Osteocyte (in vitro differentiated cells): ENCODE results near the gene ELN. TPM values are rescaled to one million over a fixed set of nuclear protein-coding genes. Genes with fewer than 3 reads are reported as not detected.

Experiments
- DNase-seq: peaks from one replicate; pipeline ENCODE4 v3.0.0; 2021; ENCODE audit warnings: mixed read lengths; ENCODE audit not compliant: unreplicated experiment; ENCODE audit errors: extremely low spot score
- H3K27ac Mint-ChIP-seq: one replicate; pipeline ENCODE4 v1.8.0; 2021; ENCODE audit warnings: mild to moderate bottlenecking, mixed read lengths; ENCODE audit not compliant: unreplicated experiment
- H3K27me3 Mint-ChIP-seq: one replicate; pipeline ENCODE4 v1.8.0; 2021; ENCODE audit warnings: mixed read lengths; ENCODE audit not compliant: unreplicated experiment
- H3K36me3 Mint-ChIP-seq: one replicate; pipeline ENCODE4 v1.8.0; 2021; ENCODE audit warnings: mixed read lengths; ENCODE audit not compliant: unreplicated experiment
- H3K4me1 Mint-ChIP-seq: one replicate; pipeline ENCODE4 v1.8.0; 2021; ENCODE audit warnings: mixed read lengths; ENCODE audit not compliant: unreplicated experiment
- H3K4me3 Mint-ChIP-seq: one replicate; pipeline ENCODE4 v1.8.0; 2021; ENCODE audit warnings: mild to moderate bottlenecking, moderate library complexity, mixed read lengths; ENCODE audit not compliant: unreplicated experiment
- H3K9me3 Mint-ChIP-seq: one replicate; pipeline ENCODE4 v1.8.0; 2021; ENCODE audit warnings: mixed read lengths; ENCODE audit not compliant: unreplicated experiment
- total RNA-seq: library from RNA; stranded (reverse); gene quantifications from 2 replicates; pipeline ENCODE4 v1.2.1, GENCODE V29; 2021
- TF ChIP-seq, protein P1 (sequence below): fragments of 200-600 bp; sonication (generic); IDR thresholded peaks from 2 replicates; pipeline ENCODE4 v1.5.0; 2021; ENCODE audit warnings: antibody characterized with exemption, mild to moderate bottlenecking, moderate library complexity

Gene ELN
- total RNA-seq, 1 donor from 2014 or later = 13.5 TPM

DNA sequence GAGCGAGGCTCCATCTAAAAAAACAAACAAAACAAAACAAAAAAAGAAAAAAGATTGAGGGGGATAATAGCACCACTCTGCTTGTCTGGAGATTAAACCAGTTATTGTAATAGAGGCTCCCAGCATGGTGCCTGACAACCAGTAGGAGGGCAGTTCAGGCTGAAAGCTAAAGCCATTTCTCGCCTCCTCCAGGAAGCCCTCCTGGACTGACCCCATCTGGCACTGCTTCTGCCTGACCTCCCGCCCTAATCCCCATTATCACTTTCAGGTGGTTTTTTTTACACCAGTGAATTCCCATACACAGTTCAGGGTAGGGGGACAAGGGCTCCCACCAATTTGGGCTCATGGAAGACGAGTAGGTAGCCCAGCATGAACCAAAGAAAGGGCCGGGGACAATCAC is 8.8 kb upstream of the ELN start:
- no peaks in the 10 kb centered on the region for H3K27me3 Mint-ChIP-seq
- H3K9me3 Mint-ChIP-seq = no peaks in the 10 kb centered on the region
- no peak for DNase-seq
- no peak overlapping the region for H3K27ac Mint-ChIP-seq
- H3K4me3 Mint-ChIP-seq = no peak overlapping the region
- H3K36me3 Mint-ChIP-seq = no peaks in the 10 kb centered on the region
- peaks cover 48% of the 10 kb centered on the region for H3K4me1 Mint-ChIP-seq
- TF ChIP-seq, protein P1, sequence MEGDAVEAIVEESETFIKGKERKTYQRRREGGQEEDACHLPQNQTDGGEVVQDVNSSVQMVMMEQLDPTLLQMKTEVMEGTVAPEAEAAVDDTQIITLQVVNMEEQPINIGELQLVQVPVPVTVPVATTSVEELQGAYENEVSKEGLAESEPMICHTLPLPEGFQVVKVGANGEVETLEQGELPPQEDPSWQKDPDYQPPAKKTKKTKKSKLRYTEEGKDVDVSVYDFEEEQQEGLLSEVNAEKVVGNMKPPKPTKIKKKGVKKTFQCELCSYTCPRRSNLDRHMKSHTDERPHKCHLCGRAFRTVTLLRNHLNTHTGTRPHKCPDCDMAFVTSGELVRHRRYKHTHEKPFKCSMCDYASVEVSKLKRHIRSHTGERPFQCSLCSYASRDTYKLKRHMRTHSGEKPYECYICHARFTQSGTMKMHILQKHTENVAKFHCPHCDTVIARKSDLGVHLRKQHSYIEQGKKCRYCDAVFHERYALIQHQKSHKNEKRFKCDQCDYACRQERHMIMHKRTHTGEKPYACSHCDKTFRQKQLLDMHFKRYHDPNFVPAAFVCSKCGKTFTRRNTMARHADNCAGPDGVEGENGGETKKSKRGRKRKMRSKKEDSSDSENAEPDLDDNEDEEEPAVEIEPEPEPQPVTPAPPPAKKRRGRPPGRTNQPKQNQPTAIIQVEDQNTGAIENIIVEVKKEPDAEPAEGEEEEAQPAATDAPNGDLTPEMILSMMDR = no peak

GRCh38 chr7:74020390-74020789 is 7.6 kb upstream of the ELN start:
- H3K4me3 Mint-ChIP-seq = no peak overlapping the region
- H3K4me1 Mint-ChIP-seq = peaks cover 51% of the 10 kb centered on the region
- H3K27ac Mint-ChIP-seq = no peak overlapping the region
- DNase-seq = no peak
- H3K36me3 Mint-ChIP-seq = no peaks in the 10 kb centered on the region
- no peaks in the 10 kb centered on the region for H3K9me3 Mint-ChIP-seq
- no peaks in the 10 kb centered on the region for H3K27me3 Mint-ChIP-seq
- TF ChIP-seq, protein P1 = no peak

GRCh38 chr7:74021546-74022320 is 6.2 kb upstream of the ELN start:
- TF ChIP-seq, protein P1 = no peak
- Mint-ChIP-seq H3K4me1 (peaks cover 52% of the 10 kb centered on the region), H3K27me3 (peaks cover 3% of the 10 kb centered on the region), H3K36me3 (no peaks in the 10 kb centered on the region), H3K27ac (no peak overlapping the region), H3K4me3 (no peak overlapping the region), H3K9me3 (no peaks in the 10 kb centered on the region)
- DNase-seq = no peak

DNA sequence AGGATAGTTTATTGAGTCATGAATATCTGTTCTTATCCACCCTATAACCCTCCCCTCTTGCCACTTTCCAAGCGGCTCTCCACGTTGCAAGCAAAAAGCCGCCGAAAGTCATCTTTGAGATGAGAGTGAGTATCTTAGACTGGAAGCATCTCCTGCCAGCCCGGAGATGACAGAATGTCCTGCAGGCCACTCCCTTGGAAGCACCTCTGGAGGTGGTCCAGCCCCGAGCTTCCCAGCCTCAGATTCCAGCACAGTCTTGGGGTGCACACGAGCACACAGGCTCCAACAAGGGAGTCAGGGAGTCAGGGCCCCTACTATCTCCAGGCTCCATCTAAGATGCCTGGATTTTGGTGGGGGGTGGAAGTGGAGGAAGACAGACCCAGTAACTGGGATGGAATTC is 5.5 kb upstream of the ELN start:
- H3K27me3 Mint-ChIP-seq = peaks cover 4% of the 10 kb centered on the region
- no peak overlapping the region for H3K27ac Mint-ChIP-seq
- peaks cover 50% of the 10 kb centered on the region for H3K4me1 Mint-ChIP-seq
- TF ChIP-seq, protein P1 = no peak
- no peak for DNase-seq
- no peak overlapping the region for H3K4me3 Mint-ChIP-seq
- H3K9me3 Mint-ChIP-seq = no peaks in the 10 kb centered on the region
- H3K36me3 Mint-ChIP-seq = no peaks in the 10 kb centered on the region

DNA sequence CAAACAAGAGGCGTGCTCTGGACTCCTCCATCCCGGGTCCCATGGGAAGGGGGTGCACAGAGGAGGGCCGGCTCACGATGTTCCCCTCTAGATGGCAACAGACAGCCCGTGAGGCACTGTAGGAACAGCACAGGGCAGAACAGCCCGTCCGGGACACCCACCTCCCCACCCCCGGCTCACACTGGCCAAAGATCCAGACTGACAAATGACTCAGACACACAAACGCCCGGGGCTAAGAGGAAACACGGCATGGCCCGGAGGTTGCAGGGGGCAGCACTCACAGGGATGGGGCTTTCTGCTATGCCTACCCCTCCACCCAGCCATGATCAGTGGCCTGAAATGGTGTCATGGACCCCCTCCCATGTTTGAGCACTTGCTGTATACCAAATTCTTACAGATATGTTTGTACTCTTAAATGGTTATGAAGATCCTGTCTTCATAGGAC is 4.9 kb upstream of the ELN start:
- H3K9me3 Mint-ChIP-seq = no peaks in the 10 kb centered on the region
- TF ChIP-seq, protein P1 = peak; percentile 32
- H3K4me1 Mint-ChIP-seq = peaks cover 46% of the 10 kb centered on the region
- no peak overlapping the region for H3K4me3 Mint-ChIP-seq
- peaks cover 4% of the 10 kb centered on the region for H3K27me3 Mint-ChIP-seq
- peak; percentile 89 for DNase-seq
- peak overlapping the region; percentile 45 for H3K27ac Mint-ChIP-seq
- H3K36me3 Mint-ChIP-seq = no peaks in the 10 kb centered on the region
